ENCODE measurements around the gene ARL10. TPM values are rescaled to one million over a fixed set of nuclear protein-coding genes. Genes with fewer than 3 reads are reported as not detected.

Gene ARL10
- total and polyA plus RNA-seq, 3 experiments from 2014 or later = 2.1 to 14.0 (median 12.9) TPM

DNA sequence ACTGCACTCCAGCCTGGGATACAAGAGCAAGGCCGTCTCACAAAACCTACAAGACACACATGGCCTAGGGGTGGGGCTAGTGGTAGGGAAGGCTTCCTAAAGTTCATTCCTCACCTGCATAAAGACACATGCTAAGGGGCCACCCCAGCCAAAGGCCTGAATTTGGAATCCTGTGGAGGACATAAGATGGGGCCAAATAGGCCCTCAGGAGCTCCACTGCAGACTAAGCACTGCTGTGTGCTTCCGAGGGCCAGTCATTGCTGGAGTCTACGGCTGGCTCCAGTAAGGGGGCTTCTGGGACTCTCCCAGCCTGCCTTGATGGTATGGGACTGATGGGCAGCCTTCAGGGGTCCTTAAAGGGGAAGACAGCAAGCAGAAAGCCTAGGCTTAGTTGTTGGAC is 17.4 kb downstream of the ARL10 start:
- peaks cover 0 to 70% (median 12%) of the 10 kb centered on the region in 3 donors for H3K36me3 Mint-ChIP-seq
- CTCF ChIA-PET = no interaction called here
- H3K36me3 ChIP-seq (ENCODE audit: insufficient read depth, low read length) = peaks cover 31% of the 10 kb centered on the region

GRCh38 chr5:176383248-176383905 is 18.1 kb downstream of the ARL10 start:
- H3K27me3 ChIP-seq (ENCODE audit: insufficient read depth, low read length, poor library complexity, severe bottlenecking) = no peaks in the 10 kb centered on the region
- peak overlapping the region in 1 of 8 donors; percentile 81 for H3K27ac Mint-ChIP-seq
- no peak overlapping the region for H3K4me3 ChIP-seq (ENCODE audit: low read length)
- DNase-seq = no peak
- peak overlapping the region in 1 of 7 donors; percentile 38 for H3K4me3 Mint-ChIP-seq
- H3K4me1 ChIP-seq (ENCODE audit: insufficient read depth, low read length) = peaks cover 20% of the 10 kb centered on the region
- H3K9me3 Mint-ChIP-seq = no peaks in the 10 kb centered on the region
- ChIA-PET CTCF (no interaction called here), POLR2A (no interaction called here)
- no peaks in the 10 kb centered on the region for H3K9me3 ChIP-seq (ENCODE audit: low read length)
- H3K36me3 ChIP-seq (ENCODE audit: insufficient read depth, low read length) = peaks cover 31% of the 10 kb centered on the region
- H3K4me1 Mint-ChIP-seq = peaks cover 18 to 27% (median 23%) of the 10 kb centered on the region in 3 donors
- H3K27me3 Mint-ChIP-seq = no peaks in the 10 kb centered on the region
- peaks cover 0 to 77% (median 12%) of the 10 kb centered on the region in 3 donors for H3K36me3 Mint-ChIP-seq
- H3K27ac ChIP-seq (ENCODE audit: low read depth, low read length) = no peak overlapping the region

More for the DNA sequence above, 17.4 kb downstream of the ARL10 start:
- H3K4me3 Mint-ChIP-seq = peak overlapping the region in 1 of 7 donors; percentile 38
- Histone ChIP-seq H3K9me3 (ENCODE audit: low read length) (no peaks in the 10 kb centered on the region), H3K4me1 (ENCODE audit: insufficient read depth, low read length) (peaks cover 16% of the 10 kb centered on the region), H3K4me3 (ENCODE audit: low read length) (no peak overlapping the region), H3K27ac (ENCODE audit: low read depth, low read length) (no peak overlapping the region), H3K27me3 (ENCODE audit: insufficient read depth, low read length, poor library complexity, severe bottlenecking) (no peaks in the 10 kb centered on the region)
- DNase-seq = no peak
- H3K27me3 Mint-ChIP-seq = no peaks in the 10 kb centered on the region
- H3K4me1 Mint-ChIP-seq = peaks cover 13 to 21% (median 17%) of the 10 kb centered on the region in 3 donors
- no peaks in the 10 kb centered on the region for H3K9me3 Mint-ChIP-seq
- POLR2A ChIA-PET = no interaction called here
- H3K27ac Mint-ChIP-seq = peak overlapping the region in 2 of 8 donors; percentile 17 to 43

DNA sequence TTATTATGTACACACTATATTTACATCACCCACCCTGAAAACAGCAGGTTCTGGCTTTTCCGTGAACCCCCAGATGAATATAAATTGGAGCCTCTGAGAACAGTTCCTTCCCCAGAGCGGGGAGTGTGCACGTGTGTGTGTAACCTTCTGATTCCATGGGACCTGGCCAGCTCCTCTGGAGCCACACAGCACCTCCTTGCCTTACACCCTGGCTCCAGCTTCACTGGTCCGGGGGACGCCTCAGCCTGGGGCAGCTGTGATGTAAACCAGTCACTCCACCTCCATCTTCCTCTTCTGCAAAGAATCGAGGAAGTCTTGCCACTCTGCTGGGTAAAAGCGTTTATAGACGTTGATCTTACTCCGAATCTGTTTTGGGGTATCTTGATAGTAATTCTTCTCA is 18.7 kb downstream of the ARL10 start:
- Mint-ChIP-seq H3K4me1 (peaks cover 19 to 29% (median 26%) of the 10 kb centered on the region in 3 donors), H3K27me3 (no peaks in the 10 kb centered on the region), H3K4me3 (no peak overlapping the region), H3K36me3 (peaks cover 0 to 81% (median 12%) of the 10 kb centered on the region in 3 donors), H3K9me3 (no peaks in the 10 kb centered on the region), H3K27ac (no peak overlapping the region)
- Histone ChIP-seq H3K4me3 (ENCODE audit: low read length) (no peak overlapping the region), H3K36me3 (ENCODE audit: insufficient read depth, low read length) (peaks cover 31% of the 10 kb centered on the region), H3K27me3 (ENCODE audit: insufficient read depth, low read length, poor library complexity, severe bottlenecking) (no peaks in the 10 kb centered on the region), H3K4me1 (ENCODE audit: insufficient read depth, low read length) (peaks cover 20% of the 10 kb centered on the region), H3K9me3 (ENCODE audit: low read length) (no peaks in the 10 kb centered on the region), H3K27ac (ENCODE audit: low read depth, low read length) (no peak overlapping the region)
- DNase-seq = no peak
- ChIA-PET POLR2A (no interaction called here), CTCF (no interaction called here)

DNA sequence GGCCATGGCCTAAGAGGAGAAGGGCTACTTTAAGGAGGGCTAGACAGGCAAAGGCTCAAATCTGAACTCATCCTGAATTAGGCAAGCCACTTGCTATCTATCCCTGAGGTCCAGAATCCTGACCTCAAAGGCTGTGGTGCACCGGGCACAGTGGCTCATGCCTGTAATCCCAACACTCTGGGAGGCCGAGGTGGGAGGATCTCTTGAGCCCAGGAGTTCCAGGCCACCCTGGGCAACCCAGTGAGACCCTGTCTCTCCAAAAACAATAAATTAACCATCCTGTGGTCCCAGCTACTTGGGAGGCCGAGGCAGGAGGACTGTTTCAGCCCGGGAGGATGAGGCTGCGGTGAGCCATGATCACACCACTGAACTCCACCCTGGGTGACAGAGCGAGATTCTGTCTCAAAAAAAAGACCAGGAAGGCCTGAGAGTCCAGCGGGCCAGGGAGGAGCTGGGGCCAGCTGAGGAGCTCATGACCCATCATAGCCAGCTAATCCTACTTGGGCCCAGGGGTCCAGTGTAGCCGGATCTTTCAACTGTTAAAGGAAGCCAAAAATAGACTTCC is 19.2 kb downstream of the ARL10 start:
- no peak for DNase-seq
- Histone ChIP-seq H3K9me3 (ENCODE audit: low read length) (no peaks in the 10 kb centered on the region), H3K27ac (ENCODE audit: low read depth, low read length) (no peak overlapping the region), H3K4me3 (ENCODE audit: low read length) (no peak overlapping the region), H3K27me3 (ENCODE audit: insufficient read depth, low read length, poor library complexity, severe bottlenecking) (no peaks in the 10 kb centered on the region), H3K36me3 (ENCODE audit: insufficient read depth, low read length) (peaks cover 31% of the 10 kb centered on the region), H3K4me1 (ENCODE audit: insufficient read depth, low read length) (peaks cover 20% of the 10 kb centered on the region)
- Mint-ChIP-seq H3K4me1 (peaks cover 24 to 31% (median 30%) of the 10 kb centered on the region in 3 donors), H3K4me3 (no peak overlapping the region), H3K27ac (peak overlapping the region in 1 of 8 donors; percentile 41), H3K9me3 (no peaks in the 10 kb centered on the region), H3K27me3 (no peaks in the 10 kb centered on the region), H3K36me3 (peaks cover 0 to 83% (median 10%) of the 10 kb centered on the region in 3 donors)
- CTCF ChIA-PET = no interaction called here
- POLR2A ChIA-PET = no interaction called here

DNA sequence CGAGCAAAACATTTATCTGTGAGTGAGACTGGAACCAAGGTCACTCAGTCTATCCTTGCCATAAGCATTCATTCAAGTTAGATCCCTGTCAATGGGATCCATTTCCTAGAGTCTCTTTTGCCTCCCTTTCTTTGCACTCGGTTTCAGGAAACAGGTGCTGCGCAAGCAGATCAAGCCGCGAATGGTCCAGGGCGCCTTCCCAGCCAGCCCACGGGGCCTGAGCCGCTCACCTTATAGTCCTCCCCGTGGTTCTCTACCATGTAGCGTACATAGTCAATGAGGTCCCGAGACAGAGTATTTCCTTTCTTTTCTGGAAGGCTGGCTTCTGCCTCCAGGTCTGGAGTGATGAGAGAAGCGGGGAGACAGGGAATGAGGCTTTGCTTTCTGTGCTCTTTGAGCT is 19.7 kb downstream of the ARL10 start:
- no peak for DNase-seq
- peak overlapping the region in 1 of 7 donors; percentile 82 for H3K4me3 Mint-ChIP-seq
- peaks cover 0 to 83% (median 5%) of the 10 kb centered on the region in 3 donors for H3K36me3 Mint-ChIP-seq
- H3K4me3 ChIP-seq (ENCODE audit: low read length) = no peak overlapping the region
- no peaks in the 10 kb centered on the region for H3K9me3 Mint-ChIP-seq
- peaks cover 27 to 34% (median 34%) of the 10 kb centered on the region in 3 donors for H3K4me1 Mint-ChIP-seq
- H3K27ac ChIP-seq (ENCODE audit: low read depth, low read length) = no peak overlapping the region
- H3K27me3 Mint-ChIP-seq = no peaks in the 10 kb centered on the region
- ChIA-PET CTCF (no interaction called here), POLR2A (no interaction called here)
- H3K4me1 ChIP-seq (ENCODE audit: insufficient read depth, low read length) = peaks cover 24% of the 10 kb centered on the region
- peaks cover 31% of the 10 kb centered on the region for H3K36me3 ChIP-seq (ENCODE audit: insufficient read depth, low read length)
- H3K27me3 ChIP-seq (ENCODE audit: insufficient read depth, low read length, poor library complexity, severe bottlenecking) = no peaks in the 10 kb centered on the region
- no peaks in the 10 kb centered on the region for H3K9me3 ChIP-seq (ENCODE audit: low read length)
- peak overlapping the region in 2 of 8 donors; percentile 41 to 74 for H3K27ac Mint-ChIP-seq

- DNase-seq = no peak
- H3K4me3 ChIP-seq (ENCODE audit: low read length) = no peak overlapping the region
- no peaks in the 10 kb centered on the region for H3K27me3 Mint-ChIP-seq
- ChIA-PET POLR2A (no interaction called here), CTCF (no interaction called here)
- peaks cover 31% of the 10 kb centered on the region for H3K36me3 ChIP-seq (ENCODE audit: insufficient read depth, low read length)
- peaks cover 27 to 34% (median 34%) of the 10 kb centered on the region in 3 donors for H3K4me1 Mint-ChIP-seq
- H3K27me3 ChIP-seq (ENCODE audit: insufficient read depth, low read length, poor library complexity, severe bottlenecking) = no peaks in the 10 kb centered on the region
- H3K9me3 ChIP-seq (ENCODE audit: low read length) = no peaks in the 10 kb centered on the region
- H3K27ac Mint-ChIP-seq = peak overlapping the region in 5 of 8 donors; percentile 8 to 86 (median 37)
- peak overlapping the region in 6 of 7 donors; percentile 24 to 98 (median 52) for H3K4me3 Mint-ChIP-seq
- peaks cover 24% of the 10 kb centered on the region for H3K4me1 ChIP-seq (ENCODE audit: insufficient read depth, low read length)
- no peak overlapping the region for H3K27ac ChIP-seq (ENCODE audit: low read depth, low read length)
- no peaks in the 10 kb centered on the region for H3K9me3 Mint-ChIP-seq
- H3K36me3 Mint-ChIP-seq = peaks cover 0 to 83% (median 7%) of the 10 kb centered on the region in 3 donors
These were observed 21.2 kb downstream of the ARL10 start for GRCh38 chr5:176386491-176386890.

DNA sequence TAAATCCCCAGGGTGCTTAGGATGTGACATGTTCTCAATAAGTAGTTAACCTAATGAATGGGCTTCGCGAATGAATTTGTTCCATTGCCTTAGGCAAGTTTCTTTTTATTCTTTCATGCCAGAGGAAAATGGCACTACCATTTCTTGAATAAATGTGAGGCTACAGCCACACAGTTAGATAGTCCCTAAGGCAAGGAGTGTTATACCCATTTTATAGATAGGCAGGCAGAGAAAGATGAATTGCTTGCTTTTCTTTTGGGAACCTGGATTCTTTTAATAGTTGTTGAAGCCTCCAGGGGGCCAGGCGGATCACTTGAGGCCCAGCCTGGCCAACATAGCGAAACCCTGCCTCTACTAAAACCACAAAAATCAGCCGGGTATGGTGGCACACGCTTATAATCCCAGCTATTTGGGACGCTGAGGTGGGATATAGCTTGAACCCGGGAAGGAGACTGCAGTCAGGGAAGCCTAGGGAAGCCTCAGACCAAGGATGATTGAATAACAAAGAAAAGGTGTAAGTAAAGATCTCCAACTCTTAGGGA is 22.2 kb downstream of the ARL10 start:
- H3K4me1 Mint-ChIP-seq = peaks cover 27 to 34% (median 34%) of the 10 kb centered on the region in 3 donors
- no peaks in the 10 kb centered on the region for H3K9me3 Mint-ChIP-seq
- Histone ChIP-seq H3K4me1 (ENCODE audit: insufficient read depth, low read length) (peaks cover 24% of the 10 kb centered on the region), H3K4me3 (ENCODE audit: low read length) (peak overlapping the region; percentile 99), H3K36me3 (ENCODE audit: insufficient read depth, low read length) (peaks cover 31% of the 10 kb centered on the region), H3K27ac (ENCODE audit: low read depth, low read length) (peak overlapping the region; percentile 93), H3K27me3 (ENCODE audit: insufficient read depth, low read length, poor library complexity, severe bottlenecking) (no peaks in the 10 kb centered on the region), H3K9me3 (ENCODE audit: low read length) (no peaks in the 10 kb centered on the region)
- peak overlapping the region; percentile 96 to 100 (median 99) for H3K4me3 Mint-ChIP-seq
- no peak for DNase-seq
- ChIA-PET CTCF (interaction anchor here (1.0 to 1.9 kb wide), 2 partner anchors 26 to 273 kb away, joined by 3 to 7 read pairs; partner anchors contain the start of gene KIAA1191), POLR2A (interaction anchor here (1.3 to 2.6 kb wide), 3 partner anchors 26 to 156 kb away, joined by 7 to 40 read pairs (median 16); partner anchors contain the start of genes KIAA1191 and RNF44)
- H3K36me3 Mint-ChIP-seq = peaks cover 0 to 83% (median 9%) of the 10 kb centered on the region in 3 donors
- peak overlapping the region; percentile 56 to 100 (median 98) for H3K27ac Mint-ChIP-seq
- H3K27me3 Mint-ChIP-seq = no peaks in the 10 kb centered on the region

Measured in CD8-positive, alpha-beta memory T cell (primary cell).